GM12878 (cell line): ENCODE results near the gene SAYSD1. TPM values are rescaled to one million over a fixed set of nuclear protein-coding genes. Genes with fewer than 3 reads are reported as not detected.

Source experiments
- ATAC-seq: fragments of 200-7000 bp; cut with Tn5 transposase; 3 replicates; pipeline ENCODE4 v1.9.1; 2020; ENCODE audit warnings: mild to moderate bottlenecking, moderate library complexity
- BruUV-seq: library from RNA; stranded (reverse); fragments of 400-500 nt; replicated peaks from 2 replicates; lab custom pipeline; 2021; lab: Mats Ljungman, UMichigan
- CTCF ChIA-PET: fragments of 300-600 bp; sonication (Branson Sonifier 250); formaldehyde crosslinking; extraction: SDS; loops from one replicate; lab custom pipeline; 2021; ENCODE audit warnings: inconsistent platforms; lab: Yijun Ruan, JAX
- POLR2A ChIA-PET: fragments of 350-600 bp; formaldehyde crosslinking; extraction: SDS; loops from one replicate; lab custom pipeline; 2021; ENCODE audit warnings: inconsistent platforms; lab: Charles Lee
- RAD21 ChIA-PET: fragments of 300-600 bp; sonication (Branson Sonifier 250); formaldehyde crosslinking; loops from one replicate; lab custom pipeline; 2023; ENCODE audit warnings: antibody characterized with exemption; ENCODE audit not compliant: unreplicated experiment; lab: Charles Lee
- SMC1A ChIA-PET: fragments of 300-600 bp; sonication (Branson Sonifier 250); formaldehyde crosslinking; loops from one replicate; lab custom pipeline; 2023; ENCODE audit not compliant: unreplicated experiment, uncharacterized antibody; lab: Charles Lee
- DNase-seq: peaks from one replicate; pipeline ENCODE4 v3.0.0-alpha.2; 2011; ENCODE audit warnings: low read depth, low spot score
- FAIRE-seq: peaks from 3 replicates; lab custom pipeline; 2011; peaks lifted over from hg19 to GRCh38; lab: Jason Lieb, UNC
- H2AFZ ChIP-seq: 2 replicates; pipeline ENCODE4 v1.6.0; 2011; ENCODE audit warnings: low read depth, low read length, control low read depth; ENCODE audit not compliant: control insufficient read depth
- H3K27ac ChIP-seq: 2 replicates; pipeline ENCODE4 v1.5.1; 2011; ENCODE audit warnings: control low read depth; ENCODE audit not compliant: control insufficient read depth, insufficient read depth
- H3K27me3 ChIP-seq, 2 experiments: replicated peaks in 1 of 2; 2 replicates each; pipeline versions ENCODE4 v1.6.0 to v1.6.1; 2011; ENCODE audit warnings: low read length in 1 of 2; ENCODE audit not compliant: control insufficient read depth in 2 of 2, insufficient read depth in 2 of 2
- H3K36me3 ChIP-seq, 2 experiments: 2 replicates each; pipeline ENCODE4 v1.5.1; 2011; ENCODE audit warnings: low read length in 1 of 2; ENCODE audit not compliant: control insufficient read depth in 2 of 2, insufficient read depth in 2 of 2
- H3K4me1 ChIP-seq: 2 replicates; pipeline ENCODE4 v1.6.1; 2011; ENCODE audit warnings: mild to moderate bottlenecking, low read length, moderate library complexity, mixed read lengths; ENCODE audit not compliant: control insufficient read depth, insufficient read depth
- H3K4me2 ChIP-seq: 2 replicates; pipeline ENCODE4 v1.6.0; 2011; ENCODE audit warnings: control low read depth; ENCODE audit not compliant: control insufficient read depth, insufficient read depth
- H3K4me3 ChIP-seq: fragments of 200-600 bp; sonication (generic); 2 replicates; pipeline ENCODE4 v1.5.1; 2016
- H3K79me2 ChIP-seq: 2 replicates; pipeline ENCODE4 v1.6.0; 2011; ENCODE audit warnings: low read length; ENCODE audit not compliant: control insufficient read depth, insufficient read depth
- H3K9ac ChIP-seq: 2 replicates; pipeline ENCODE4 v1.8.0; 2011; ENCODE audit warnings: low read length, control low read depth, mixed read lengths; ENCODE audit not compliant: control insufficient read depth, insufficient read depth
- H3K9me3 ChIP-seq: replicated peaks from 3 replicates; pipeline ENCODE4 v1.5.1; 2011; ENCODE audit warnings: mild to moderate bottlenecking, low read length; ENCODE audit not compliant: control insufficient read depth, insufficient read depth
- H4K20me1 ChIP-seq: 2 replicates; pipeline ENCODE4 v1.6.0; 2011; ENCODE audit not compliant: control insufficient read depth, insufficient read depth
- CREB1 ChIP-seq: IDR thresholded peaks from 2 replicates; pipeline ENCODE4 v1.6.1; 2012; ENCODE audit warnings: low read depth, mild to moderate bottlenecking, inconsistent platforms
- IRF5 ChIP-seq: fragments of 450-650 bp; IDR thresholded peaks from 2 replicates; pipeline ENCODE4 v1.6.1; 2017; ENCODE audit warnings: borderline replicate concordance
- KDM1A ChIP-seq: fragments of 200-600 bp; sonication (generic); IDR thresholded peaks from 2 replicates; pipeline ENCODE4 v1.6.1; 2016; ENCODE audit warnings: borderline replicate concordance
- MEF2B ChIP-seq: fragments of 450-650 bp; IDR thresholded peaks from 2 replicates; pipeline ENCODE4 v1.6.1; 2018; ENCODE audit warnings: mild to moderate bottlenecking, moderate library complexity; ENCODE audit not compliant: partially characterized antibody, poor library complexity, severe bottlenecking
- MTA2 ChIP-seq: fragments of 450-650 bp; IDR thresholded peaks from 2 replicates; pipeline ENCODE4 v1.6.1; 2016; ENCODE audit warnings: low read depth, mild to moderate bottlenecking, moderate library complexity
- NFYA ChIP-seq: IDR thresholded peaks from 2 replicates; pipeline ENCODE4 v1.6.1; 2011; ENCODE audit warnings: low read depth, mild to moderate bottlenecking, low read length, improper control_type of control experiment, borderline replicate concordance
- TBL1XR1 ChIP-seq: IDR thresholded peaks from 2 replicates; pipeline ENCODE4 v1.6.1; 2012; ENCODE audit warnings: low read depth, low read length, improper control_type of control experiment
- TCF12 ChIP-seq: IDR thresholded peaks from 2 replicates; pipeline ENCODE4 v1.6.1; 2011; ENCODE audit warnings: low read depth, mild to moderate bottlenecking, low read length
- ZNF274 ChIP-seq: IDR thresholded peaks from one replicate; pipeline ENCODE4 v1.8.0; 2011; ENCODE audit not compliant: insufficient read length, insufficient read depth
- WGBS: methylation state at CpG from one replicate; pipeline ENCODE4 v1.1.6; 2016; ENCODE audit warnings: low lambda C conversion rate; ENCODE audit not compliant: insufficient replicate concordance, insufficient coverage; ENCODE audit errors: missing lambda C conversion rate; 5-methylcytosine and 5-hydroxymethylcytosine counted together
- in situ Hi-C: fragments of 300-500 bp; cut with MboI; formaldehyde crosslinking; loops from 9 replicates; pipeline ENCODE4 v1.14.3; 2018; ENCODE audit warnings: mixed read lengths
- intact Hi-C: fragments of 100-400 bp; cut with micrococcal nuclease; formaldehyde crosslinking; loops from one replicate; pipeline ENCODE4 v1.14.2; 2022; ENCODE audit not compliant: unreplicated experiment
- polyA plus RNA-seq, 11 experiments: library from polyadenylated mRNA; depleted of rRNA in 4 of 11; unstranded in 6 of 11; stranded (reverse) in 5 of 11; fragments of >200 nt; fragmentation: Nextera tagmentation in 4 of 11; fragmentation: Illumina TruSeq in 1 of 11; extraction: Ambion mirVana in 4 of 11; extraction: Trizol in 1 of 11; gene quantifications; 1 replicate in 1 of 11; 2 replicates in 10 of 11; pipeline versions ENCODE4 v1.2.1 to v1.2.3, GENCODE V29; 2011 to 2016; ENCODE audit warnings: inconsistent platforms in 2 of 11, missing spikeins in 2 of 11, low read depth in 1 of 11
- total RNA-seq, 4 experiments: library from RNA; depleted of rRNA in 3 of 4; stranded (reverse); fragments of >200 nt in 3 of 4; fragmentation: Illumina TruSeq in 1 of 4; extraction: Trizol in 1 of 4; gene quantifications; 2 replicates each; pipeline versions ENCODE4 v1.2.1 to v1.2.3, GENCODE V29; 2013 to 2021
- TF ChIP-seq, protein P1 (sequence below): fragments of 450-650 bp; IDR thresholded peaks from 2 replicates; pipeline ENCODE4 v1.6.1; 2016; ENCODE audit warnings: mild to moderate bottlenecking

SAYSD1 gene
- total and polyA plus RNA-seq, 10 of the 15 experiments (the other 5 are each of a cell fraction or from before 2014, with no cell fraction given): 1.5 to 7.3 (median 6.4) TPM

GRCh38 chr6:39056191-39056590 lies 58.8 kb downstream of the SAYSD1 start (continued):
- TF ChIP-seq, protein P1, sequence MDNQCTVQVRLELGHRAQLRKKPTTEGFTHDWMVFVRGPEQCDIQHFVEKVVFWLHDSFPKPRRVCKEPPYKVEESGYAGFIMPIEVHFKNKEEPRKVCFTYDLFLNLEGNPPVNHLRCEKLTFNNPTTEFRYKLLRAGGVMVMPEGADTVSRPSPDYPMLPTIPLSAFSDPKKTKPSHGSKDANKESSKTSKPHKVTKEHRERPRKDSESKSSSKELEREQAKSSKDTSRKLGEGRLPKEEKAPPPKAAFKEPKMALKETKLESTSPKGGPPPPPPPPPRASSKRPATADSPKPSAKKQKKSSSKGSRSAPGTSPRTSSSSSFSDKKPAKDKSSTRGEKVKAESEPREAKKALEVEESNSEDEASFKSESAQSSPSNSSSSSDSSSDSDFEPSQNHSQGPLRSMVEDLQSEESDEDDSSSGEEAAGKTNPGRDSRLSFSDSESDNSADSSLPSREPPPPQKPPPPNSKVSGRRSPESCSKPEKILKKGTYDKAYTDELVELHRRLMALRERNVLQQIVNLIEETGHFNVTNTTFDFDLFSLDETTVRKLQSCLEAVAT: no peak
- TF ChIP-seq CREB1: no peak
- no peak for TF ChIP-seq IRF5
- TF ChIP-seq ZNF274: no peak
- no peak for TF ChIP-seq TBL1XR1
- TF ChIP-seq KDM1A: no peak
- no peak for TF ChIP-seq TCF12
- no peak for TF ChIP-seq MTA2
- no peak for TF ChIP-seq NFYA

GRCh38 chr6:39055661-39056060 lies 59.3 kb downstream of the SAYSD1 start:
- Histone ChIP-seq H3K27ac (no peak overlapping the region), H3K4me3 (no peak overlapping the region), H3K4me1 (no peaks in the 10 kb centered on the region; the same call in 1 of the 2 replicates), H3K79me2 (no peaks in the 10 kb centered on the region), H4K20me1 (0 out of 2 replicates have a peak, but pooled peaks cover 2% of the 10 kb centered on the region), H3K9ac (no peak overlapping the region), H3K36me3 (no peaks in the 10 kb centered on the region), H3K9me3 (no peaks in the 10 kb centered on the region), H2AFZ (no peak overlapping the region), H3K4me2 (no peak overlapping the region), H3K27me3 (peaks cover 0 to 2% of the 10 kb centered on the region in 2 experiments; a peak in 3 of 4 replicates)
- WGBS: 57% methylated on average over 6 of the region's 7 CpGs
- DNase-seq (no peak), FAIRE-seq (no peak), ATAC-seq (no peak)
- intact Hi-C loops (no loop called here), in situ Hi-C loops (no loop called here)
- ChIA-PET POLR2A (no interaction called here), SMC1A (no interaction called here), RAD21 (interaction anchor here (0.6 kb wide), 1 partner anchor 14 kb away, joined by 3 read pairs; no protein-coding TSS in a partner anchor), CTCF (no interaction called here)
- TF ChIP-seq MEF2B: no peak
- no TSS peak for BruUV-seq
